Stimulated activated CD4-positive, alpha-beta T cell treated with anti-CD3 and anti-CD28 coated beads, TNF-alpha, amount 100 ng/mL, for 24 hours (primary cell): ENCODE measurements around the gene SNX19.

Experiments used
- DNase-seq, 3 experiments: peaks; one replicate each; pipeline ENCODE4 v3.0.0-alpha.2; 2020; ENCODE audit warnings: low read depth in 3 of 3

Gene SNX19

DNA sequence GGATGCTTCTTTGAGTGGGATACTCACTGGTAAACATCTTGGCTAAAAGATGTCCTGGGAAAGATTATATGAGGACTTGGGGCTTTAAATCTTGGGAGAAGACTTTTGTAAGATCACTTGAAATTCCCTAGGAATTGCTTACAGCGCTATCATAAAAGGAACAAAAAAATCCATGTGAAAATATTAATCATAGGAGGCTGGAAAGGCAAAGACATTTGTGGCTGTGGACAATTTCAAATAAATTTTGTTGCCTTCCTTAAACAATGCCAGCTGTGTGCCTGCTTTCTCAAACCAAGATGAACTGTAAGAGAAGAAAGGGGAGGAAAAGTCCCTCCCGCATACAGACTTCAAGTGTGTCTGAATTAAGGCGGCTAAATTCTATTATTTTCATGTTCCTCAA is 75.6 kb downstream of the SNX19 start:
- DNase-seq = no peak

DNA sequence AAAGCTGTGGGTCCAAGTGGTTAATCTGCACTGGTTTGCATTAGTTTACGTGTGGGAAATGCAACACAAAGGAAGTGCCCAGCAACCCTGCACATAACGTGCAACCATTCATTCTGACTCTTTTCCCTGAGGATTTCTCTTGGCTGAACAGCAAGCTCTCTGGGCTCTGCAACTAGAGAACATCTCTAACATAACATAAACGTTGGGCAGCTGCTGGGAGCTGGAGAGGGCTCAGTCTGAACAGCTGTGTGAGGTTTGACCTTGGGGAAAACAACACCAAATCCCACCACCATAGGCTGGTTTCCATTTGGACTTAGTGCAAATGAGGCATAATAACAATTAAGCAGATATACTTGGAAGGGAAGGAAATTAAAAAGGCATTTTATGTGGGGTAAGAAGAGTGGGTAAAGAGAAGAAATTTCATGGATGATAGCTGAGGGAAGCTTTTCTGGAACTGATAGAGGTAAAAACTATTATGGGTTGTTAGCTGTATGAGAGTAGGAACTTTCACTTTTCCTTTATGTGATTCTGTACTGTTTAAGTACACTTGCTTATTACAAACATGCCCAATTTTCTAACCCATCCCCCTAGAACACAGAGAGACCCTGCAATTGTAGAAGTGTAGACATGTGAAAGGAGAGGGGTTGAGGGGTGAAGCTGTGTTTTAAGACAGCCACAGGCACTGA is 76.2 kb downstream of the SNX19 start:
- no peak for DNase-seq

DNA sequence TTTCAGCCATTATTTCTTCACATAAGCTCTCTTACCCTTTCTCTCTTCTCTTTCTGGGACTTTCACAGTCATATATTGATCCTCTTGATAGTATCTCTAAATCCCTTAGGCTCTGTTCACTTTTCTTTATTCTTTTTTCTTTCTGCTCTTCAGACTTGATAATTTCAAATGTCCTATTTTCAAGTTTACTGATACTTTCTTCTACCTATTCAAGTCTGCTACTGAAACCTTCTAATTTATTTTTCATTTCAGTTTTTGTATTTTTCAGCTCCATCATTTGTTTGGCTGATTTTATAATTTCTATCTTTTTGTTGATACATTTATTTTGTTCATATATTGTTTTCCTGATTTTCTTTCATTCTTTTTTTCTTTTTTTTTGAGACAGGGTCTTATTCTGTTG is 79.1 kb downstream of the SNX19 start:
- no peak for DNase-seq

DNA sequence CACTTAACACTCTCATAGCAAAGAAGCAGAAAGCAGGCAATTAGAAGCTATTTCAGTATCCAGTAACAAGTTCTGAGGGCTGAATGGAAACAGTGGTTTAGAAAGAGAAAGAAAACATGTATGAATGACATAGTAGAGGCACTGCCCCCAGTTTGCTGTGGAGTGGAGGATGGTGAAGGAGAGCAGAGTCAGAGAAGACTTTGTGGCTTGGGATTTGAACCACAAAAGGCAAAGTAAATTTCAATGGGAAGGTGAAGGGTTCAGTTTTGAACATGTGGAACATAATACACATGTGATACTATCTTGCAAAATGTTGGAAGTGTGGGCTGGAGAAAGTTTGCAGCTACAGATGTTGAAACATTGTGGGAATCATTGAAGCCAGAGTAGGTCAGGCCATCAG is 81.4 kb downstream of the SNX19 start:
- DNase-seq = no peak

DNA sequence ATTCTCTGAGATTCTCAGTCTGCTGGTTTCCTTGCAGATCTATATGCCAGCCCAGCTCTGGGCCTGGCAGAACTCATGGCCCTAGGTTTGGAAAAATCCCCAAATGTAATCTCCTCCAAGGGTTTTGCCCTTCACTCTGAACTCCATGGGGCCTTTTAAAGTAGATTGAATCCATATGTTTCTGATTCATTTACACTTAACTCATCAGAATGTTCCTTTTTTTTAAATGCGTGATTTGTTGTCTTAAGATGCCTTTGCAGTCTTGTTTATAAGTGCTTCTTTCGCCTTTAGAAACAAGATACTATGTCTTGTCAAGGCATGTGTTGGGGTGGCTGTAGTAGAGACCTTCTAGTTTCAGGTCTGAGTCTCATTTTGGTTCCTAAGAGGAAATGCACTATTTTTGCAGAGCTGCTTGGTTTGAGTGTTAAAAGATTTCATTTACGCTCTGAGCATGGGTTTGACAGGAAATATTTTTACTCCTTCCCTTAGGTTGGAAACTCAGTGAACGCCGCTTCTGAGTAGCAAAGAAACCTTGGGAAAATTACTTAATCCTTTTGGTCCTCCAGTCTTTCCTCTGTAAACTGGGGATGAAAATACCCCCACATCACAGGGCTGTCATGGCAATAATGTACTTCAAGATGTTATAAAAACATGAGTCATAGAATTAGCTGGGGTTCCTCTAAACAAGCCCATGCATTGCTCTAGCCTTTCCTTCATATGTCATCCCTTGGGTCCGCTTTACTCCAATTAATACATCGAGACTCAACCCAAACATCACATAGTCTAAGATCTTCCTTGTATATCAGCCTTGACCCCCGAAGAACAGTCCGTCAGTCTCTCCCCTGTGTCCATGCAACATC is 83.5 kb downstream of the SNX19 start:
- no peak for DNase-seq

DNA sequence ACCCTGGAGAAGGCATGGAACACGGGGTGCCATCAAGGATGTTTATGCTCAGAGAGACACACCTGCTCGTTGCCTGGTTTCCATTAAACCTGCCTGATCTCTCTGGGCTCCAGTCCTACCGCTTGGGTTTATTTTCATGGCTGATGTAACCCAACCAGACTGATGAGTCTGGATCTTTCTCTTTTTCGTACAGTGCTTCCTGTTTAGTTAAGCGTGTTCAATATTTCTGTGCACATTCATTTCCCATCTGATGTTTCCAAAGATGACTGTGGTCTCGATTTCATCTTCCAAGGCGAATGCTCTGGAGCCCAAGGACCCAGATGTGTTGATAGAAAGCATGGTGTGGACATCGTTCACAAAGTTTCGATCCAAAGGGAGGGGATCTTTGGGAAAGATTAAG is 84.3 kb downstream of the SNX19 start:
- no peak for DNase-seq

DNA sequence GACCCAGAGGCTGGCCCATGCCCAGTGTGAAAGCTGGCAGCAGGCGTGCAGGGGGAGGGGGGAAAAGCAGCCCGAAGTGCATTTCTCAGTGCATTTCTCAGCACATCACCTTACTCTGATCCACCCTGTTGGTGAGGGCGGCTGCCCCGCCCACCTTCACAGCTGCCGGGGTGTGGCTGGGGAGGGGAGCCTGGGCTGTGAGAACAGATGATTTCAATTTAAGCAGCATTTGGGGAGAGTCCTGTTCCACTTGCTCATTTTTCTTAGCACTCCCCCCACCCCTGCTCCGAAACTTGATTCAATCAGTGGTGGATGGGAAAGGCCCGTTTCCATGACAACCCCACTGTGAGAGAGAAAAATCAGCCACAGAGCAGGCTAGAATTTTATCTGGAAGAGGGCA is 84.8 kb downstream of the SNX19 start:
- DNase-seq = no peak

DNA sequence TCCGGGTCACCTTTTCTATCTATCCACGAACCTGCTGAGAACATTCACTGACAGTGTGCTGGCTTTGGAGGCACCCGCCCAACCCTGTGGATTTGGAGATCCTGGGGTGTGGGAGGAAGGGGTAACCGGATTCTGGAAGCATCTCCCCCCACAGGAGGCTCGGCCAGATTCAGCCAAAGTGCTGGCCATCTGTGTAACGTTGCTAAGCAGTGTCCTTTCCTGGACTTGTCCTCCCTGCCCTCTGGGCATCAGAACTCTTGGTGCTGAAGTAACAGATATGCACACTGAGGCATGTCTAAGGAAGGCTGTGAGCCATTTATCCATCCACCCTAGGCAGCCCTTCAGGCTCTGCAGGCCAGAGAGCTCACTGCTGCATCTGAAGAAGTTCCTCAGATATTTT is 85.7 kb downstream of the SNX19 start:
- DNase-seq = no peak

DNA sequence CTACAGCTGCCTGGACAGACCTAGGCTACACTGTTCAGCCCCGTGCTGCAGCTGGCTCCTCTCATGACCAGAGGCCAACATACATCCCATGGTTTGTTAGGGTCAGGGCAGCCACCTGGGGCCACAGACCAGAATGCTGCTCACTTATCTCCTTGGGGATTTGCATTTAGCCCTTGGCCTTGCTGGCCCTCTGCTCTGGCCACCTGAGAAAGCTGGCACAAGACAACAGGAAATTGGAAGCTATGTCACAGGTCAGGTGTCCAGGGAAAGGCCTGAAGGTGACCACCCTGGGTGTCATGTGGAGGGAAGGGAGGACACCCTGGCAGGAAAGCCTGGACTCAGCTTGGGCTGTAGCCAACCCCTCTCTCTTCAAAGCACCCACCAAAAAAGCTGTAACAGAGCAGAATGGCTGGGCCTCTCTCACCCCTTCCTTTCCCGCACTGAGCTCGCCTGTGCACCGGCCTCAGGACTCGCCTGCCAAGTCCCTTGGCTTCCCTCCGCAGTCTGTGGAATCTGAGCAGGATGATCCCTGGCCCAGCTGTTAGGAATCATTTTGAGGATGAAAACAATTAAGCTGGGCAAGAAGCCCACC is 86.3 kb downstream of the SNX19 start:
- no peak for DNase-seq

DNA sequence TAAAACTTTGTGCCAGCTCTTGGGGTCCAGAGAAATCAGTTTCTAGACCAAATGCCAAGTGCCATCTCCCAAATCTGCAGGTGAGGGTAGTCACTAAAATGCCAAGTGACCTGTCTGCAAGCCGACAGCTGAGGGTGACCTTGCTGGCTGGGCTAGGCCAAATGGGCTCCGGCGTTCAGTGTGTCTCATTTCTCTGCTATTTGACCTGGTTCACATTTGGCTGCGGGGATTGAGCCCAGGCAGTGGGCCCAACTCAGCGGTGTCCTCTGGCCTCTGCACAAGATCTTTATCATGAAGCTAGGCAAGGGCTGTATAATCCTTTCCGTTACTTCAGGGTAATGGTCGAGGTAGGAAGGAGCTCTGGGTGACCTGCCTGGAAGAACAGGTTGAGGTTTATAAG is 87.5 kb downstream of the SNX19 start:
- no peak for DNase-seq

DNA sequence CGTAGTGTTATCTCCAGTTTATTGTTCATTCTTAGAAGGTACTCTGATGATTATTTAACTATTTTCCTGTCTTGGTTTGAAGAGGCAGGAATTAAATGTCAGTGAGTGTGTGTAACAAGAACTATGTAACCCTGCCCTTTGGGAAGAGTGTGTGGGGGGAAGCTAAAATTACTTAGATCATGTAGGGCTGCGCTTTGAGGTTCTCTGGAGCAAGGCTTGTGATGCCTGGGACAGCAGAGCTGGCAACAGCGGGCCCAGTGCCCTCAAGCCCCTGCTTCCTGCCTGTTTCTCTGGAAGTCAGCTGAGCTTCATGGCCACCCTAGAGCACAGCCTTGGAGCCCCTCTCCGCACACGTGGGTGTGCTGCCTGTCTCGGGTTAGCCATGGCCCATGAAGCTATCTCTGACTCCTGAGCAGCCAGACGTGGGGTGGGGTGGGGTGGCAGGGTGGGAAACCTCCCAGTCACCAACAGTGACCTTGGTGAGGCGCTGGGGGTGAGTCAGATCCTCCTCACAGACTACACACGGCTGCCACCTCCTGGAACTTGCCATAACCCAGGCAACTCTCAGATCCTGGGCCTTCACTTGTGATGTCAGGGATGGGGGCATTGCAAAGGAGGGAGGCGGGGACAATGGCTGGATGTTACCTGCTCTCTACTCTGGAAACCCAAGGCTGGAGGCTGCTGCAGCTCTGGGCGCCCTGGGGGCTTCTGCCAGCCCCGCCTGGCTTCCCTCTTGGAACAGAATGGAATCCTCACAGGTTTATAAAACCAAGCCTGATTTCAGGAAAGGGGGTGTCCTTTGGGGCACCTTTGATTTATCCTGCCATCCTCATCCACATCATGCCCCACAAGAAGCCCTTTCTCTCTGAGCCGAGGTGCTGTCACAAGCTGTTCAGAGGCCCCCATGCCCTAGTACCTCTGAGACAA is 88.6 kb downstream of the SNX19 start:
- no peak for DNase-seq

DNA sequence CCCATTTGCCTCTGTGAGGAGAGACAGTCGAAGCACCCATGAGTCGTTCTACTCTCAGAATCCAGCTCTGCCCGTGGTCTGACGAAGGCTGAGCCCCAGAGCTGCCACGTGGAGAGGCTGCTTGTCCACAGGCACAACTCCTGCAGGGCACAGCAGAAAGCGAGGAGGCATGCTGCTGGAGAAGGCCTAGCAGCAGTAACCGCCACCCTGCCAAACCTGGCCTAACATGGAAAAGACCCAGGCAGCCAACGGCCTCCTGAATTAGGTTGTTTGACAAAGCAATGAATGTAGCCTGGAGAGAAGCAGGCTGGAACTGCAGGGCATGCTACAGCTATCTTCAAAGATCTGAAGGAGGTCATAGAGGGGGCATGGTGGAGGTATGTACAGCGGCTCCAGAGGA is 89.7 kb downstream of the SNX19 start:
- no peak for DNase-seq

DNA sequence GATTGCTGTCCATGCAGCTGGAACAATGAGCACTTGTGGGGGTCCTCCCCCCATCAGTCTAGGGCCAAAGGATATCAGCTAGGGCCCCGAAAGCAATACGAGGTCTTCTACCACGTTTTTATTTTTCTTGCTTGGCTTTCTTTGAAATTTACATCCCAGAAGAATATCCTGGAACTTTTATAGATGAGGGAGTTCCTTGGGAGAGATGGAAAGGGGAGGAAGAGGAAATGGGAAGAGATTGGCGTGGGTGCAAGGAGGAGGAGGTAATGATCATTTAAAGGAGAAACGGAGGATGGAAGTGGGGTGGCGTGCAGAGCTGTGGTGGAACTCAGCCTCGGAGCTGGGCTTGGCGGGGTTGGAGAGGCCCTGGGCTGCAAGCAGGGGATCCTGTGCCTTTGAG is 90.3 kb downstream of the SNX19 start:
- no peak for DNase-seq

DNA sequence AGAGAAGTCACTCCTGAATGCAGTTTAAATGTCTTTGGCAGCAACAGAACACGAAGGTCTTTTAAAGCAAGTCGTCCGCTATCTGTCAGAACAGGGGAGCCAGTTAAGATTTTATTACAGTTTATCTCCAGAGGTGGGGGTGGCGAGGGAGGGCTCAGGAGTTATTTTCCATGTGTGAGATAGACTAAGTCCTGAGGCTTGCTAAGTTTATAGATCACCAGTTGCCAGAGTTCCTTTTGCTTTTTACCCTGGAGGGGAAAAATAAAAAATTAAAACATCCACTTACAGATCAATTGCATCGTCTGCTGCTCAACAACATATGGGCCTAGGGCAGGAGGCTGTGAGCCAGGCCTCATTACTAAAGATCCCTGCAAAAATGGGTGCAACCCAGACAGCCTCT is 90.7 kb downstream of the SNX19 start:
- DNase-seq = no peak
